NCI-H1048 (cell line): ENCODE results near the gene WNT9B.

Source experiments
- DNase-seq: peaks from one replicate; lab custom pipeline; 2025; lab: John Stamatoyannopoulos, UW

Gene WNT9B

GRCh38 chr17:46881015-46881414 is 29.6 kb downstream of the WNT9B start:
- no peak for DNase-seq

GRCh38 chr17:46882666-46883065 is 31.3 kb downstream of the WNT9B start:
- no peak for DNase-seq

- no peak for DNase-seq
These were observed 32.6 kb downstream of the WNT9B start for GRCh38 chr17:46883871-46884520.

GRCh38 chr17:46884552-46884951 is 33.2 kb downstream of the WNT9B start:
- DNase-seq = no peak

DNA sequence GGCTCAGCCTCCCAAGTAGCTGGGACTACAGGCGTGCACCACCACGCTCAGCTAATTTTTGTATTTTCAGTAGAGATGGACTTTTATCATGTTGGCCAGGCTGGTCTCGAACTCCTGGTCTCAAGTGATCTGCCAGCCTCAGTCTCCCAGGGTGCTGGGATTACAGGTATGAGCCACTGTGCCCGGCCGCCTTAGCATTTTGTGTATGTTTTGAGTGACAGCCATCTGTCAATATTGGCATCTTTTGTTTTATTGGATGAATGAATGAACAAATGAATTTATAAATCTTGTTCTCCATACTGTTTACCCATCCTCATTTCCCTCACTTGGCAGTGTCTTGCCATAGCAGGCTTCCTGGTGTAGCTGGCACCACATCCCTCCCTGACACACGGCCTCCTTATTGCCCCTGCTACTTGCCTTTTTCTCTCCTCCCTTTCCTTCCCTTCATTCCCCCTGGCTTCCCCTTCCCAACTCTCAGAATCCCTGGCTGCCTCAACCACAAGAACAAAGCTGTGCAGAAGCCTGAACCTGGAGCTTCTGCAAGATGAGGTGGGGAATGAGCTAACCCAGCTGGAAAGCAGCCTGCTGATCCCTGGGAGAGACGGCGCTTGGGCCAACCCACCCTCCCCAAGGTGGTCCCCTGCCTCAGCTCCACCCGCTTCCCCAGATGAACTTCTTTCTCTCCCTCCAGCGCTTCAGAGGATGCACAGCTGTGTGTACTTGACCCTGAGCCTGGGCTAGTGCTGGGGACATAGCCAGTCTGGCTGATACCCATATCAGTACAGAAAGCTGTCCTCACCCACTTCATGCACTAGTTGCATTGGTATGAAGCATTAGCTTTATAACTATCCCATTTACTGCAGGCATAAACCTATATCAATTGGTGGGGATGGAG is 34.3 kb downstream of the WNT9B start:
- no peak for DNase-seq

- DNase-seq = no peak
These were observed 34.9 kb downstream of the WNT9B start for GRCh38 chr17:46886310-46886663.

- DNase-seq = no peak
These were observed 36.3 kb downstream of the WNT9B start for GRCh38 chr17:46887717-46888116.

- no peak for DNase-seq
These were observed 37.3 kb downstream of the WNT9B start for GRCh38 chr17:46888727-46889126.

- no peak for DNase-seq
These were observed 38.1 kb downstream of the WNT9B start for GRCh38 chr17:46889519-46889918.

GRCh38 chr17:46889992-46890564 is 38.7 kb downstream of the WNT9B start:
- DNase-seq = no peak

GRCh38 chr17:46890638-46891037 is 39.3 kb downstream of the WNT9B start:
- DNase-seq = no peak

DNA sequence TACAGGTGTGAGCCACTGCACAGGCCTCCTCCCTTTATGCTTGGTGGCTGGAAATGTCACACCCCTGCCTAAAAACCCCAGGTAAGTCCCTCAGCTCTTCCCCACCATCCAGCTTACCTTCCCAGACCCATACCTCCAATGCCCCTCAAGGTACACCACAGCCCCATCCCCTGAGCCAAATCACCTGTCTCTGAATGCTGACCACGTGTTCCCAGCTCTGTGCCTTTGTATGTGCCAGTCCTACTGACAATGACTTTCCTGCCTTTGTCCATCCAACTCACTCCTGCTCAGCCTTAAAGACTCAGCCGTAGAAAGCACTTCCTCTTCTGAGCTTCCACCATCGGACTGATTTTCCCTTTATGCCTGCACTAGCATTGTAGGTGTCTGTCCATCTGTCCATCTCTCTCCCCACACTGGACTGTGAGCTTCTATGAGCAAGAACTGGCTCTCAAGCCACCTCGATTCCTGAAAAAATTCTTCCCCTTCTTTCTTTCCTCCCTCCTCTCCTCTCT is 40.9 kb downstream of the WNT9B start:
- no peak for DNase-seq

DNA sequence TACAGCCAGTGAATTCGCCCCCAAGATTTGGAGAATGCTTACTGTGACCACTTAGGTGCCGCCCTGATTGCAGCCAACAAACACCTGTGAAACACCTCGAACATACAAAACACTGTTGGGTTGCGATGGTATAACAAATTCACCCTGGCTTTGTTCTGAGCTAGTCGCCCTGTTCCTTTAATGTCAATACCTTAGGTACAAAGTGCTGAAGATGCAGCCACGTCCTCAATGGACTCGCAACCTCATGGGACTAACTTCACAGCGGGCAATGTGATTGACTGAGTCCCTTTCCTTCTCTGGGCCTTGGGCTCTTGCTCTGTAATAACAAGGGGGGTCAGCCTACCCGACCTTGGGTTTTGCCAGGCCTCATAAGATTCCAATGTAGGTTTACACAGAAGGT is 42.6 kb downstream of the WNT9B start:
- DNase-seq = no peak

DNA sequence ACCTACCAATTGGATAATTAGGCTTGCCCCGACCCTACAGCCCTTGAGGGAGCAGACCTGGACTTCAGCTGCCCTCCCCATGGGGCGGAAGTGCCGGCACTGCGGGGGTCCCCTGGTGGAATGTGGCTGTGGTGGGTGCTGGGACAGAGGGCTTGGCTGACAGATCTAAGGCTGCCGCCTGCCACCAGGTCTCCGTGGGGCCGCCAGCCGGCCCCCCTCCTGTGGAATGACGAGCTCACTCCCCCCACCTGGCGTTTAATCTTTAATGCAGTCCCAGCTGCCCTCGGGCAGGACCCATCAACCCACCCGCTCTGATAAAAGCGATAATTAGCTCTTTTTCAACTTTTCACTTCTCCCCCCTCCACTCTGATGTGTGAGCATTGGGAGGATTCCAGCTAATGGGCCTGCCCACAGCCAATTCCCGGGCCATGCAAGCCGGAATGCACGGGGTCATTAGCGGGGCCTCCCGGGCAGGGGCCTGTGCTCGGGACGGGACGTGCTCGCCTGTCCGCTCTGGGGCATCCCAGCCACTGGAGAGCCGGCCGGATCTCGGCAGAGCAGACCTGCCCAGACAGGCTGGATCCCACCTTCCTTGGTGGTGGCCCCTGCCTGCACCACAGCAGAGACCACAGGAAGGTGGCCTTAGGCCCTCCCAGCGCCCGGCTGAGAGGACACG is 43.2 kb downstream of the WNT9B start:
- no peak for DNase-seq

- DNase-seq = no peak
These were observed 43.8 kb downstream of the WNT9B start for GRCh38 chr17:46895171-46895570.

DNA sequence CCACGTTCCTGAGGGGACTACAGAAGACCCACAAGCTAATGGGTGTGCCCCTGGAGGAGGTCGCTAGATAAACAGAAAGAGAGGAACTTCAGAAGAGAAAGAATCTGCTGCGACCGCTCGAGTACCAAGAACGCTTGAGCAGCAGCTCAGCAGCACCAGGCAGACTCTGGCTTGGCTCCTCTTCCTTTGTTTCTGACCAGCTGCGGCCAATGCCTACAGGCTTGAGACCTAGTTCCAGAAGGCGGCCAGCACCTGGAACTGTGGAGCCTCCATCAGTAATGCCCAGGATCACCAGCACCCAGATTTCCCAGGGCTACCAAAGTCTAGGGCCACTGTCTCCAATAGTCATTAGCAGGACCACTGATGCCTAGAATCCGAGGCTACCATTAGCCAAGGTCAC is 45.6 kb downstream of the WNT9B start:
- DNase-seq = no peak

DNA sequence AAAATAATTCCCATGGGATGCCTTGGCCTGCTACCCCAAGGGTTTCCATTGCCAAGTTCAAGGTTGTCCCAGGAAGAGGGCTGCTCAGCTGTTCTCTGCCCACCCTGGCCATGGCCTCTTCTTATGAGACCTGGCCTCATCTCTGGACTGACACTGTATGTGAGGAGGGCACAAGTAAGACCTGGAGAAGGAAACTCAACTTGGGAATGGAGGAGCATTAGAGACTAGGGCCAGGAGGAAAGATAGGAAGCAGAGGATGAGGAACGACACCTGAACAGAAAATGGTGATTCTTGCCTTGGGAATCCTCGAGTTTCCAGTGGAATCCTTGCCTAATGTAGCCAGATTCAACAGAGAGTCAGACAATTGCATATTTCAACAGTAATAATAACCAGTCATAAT is 47.0 kb downstream of the WNT9B start:
- no peak for DNase-seq

- DNase-seq = no peak
These were observed 47.5 kb downstream of the WNT9B start for GRCh38 chr17:46898860-46899259.

- DNase-seq = no peak
These were observed 49.9 kb downstream of the WNT9B start for GRCh38 chr17:46901291-46901690.

- no peak for DNase-seq
These were observed 52.6 kb downstream of the WNT9B start for GRCh38 chr17:46903762-46904672.

- DNase-seq = no peak
These were observed 56.8 kb downstream of the WNT9B start for GRCh38 chr17:46908068-46908737.
